Heart right ventricle (tissue), 16 donors: ENCODE data around the gene TSTD1. TPM values are rescaled to one million over a fixed set of nuclear protein-coding genes. Genes with fewer than 3 reads are reported as not detected.

Experiments
- ATAC-seq, 8 donors: fragments of 200-7000 bp; cut with Tn5 transposase; one replicate each; pipeline ENCODE4 v1.9.1; 2020; ENCODE audit warnings: mild to moderate bottlenecking in 8 of 8, moderate library complexity in 8 of 8, moderate number of reproducible peaks in 1 of 8
- DNase-seq, 2 donors: peaks; one replicate each; pipeline ENCODE4 v3.0.0-alpha.2; 2020
- H3K27ac ChIP-seq, 10 donors: fragments of 200-600 bp; sonication (generic) in 2 of 10; one replicate each; pipeline versions ENCODE4 v1.5.0 to v1.8.0; 2020 to 2022; ENCODE audit warnings: mild to moderate bottlenecking in 3 of 10
- H3K27me3 ChIP-seq, 7 donors: fragments of 200-600 bp; one replicate each; pipeline ENCODE4 v1.8.0; 2021 to 2022; ENCODE audit warnings: mild to moderate bottlenecking in 2 of 7
- H3K36me3 ChIP-seq, 9 donors: fragments of 200-600 bp; sonication (generic) in 1 of 9; one replicate each; pipeline versions ENCODE4 v1.5.0 to v1.8.0; 2020 to 2022; ENCODE audit warnings: mild to moderate bottlenecking in 2 of 9
- H3K4me1 ChIP-seq, 9 donors: fragments of 200-600 bp; sonication (generic) in 1 of 9; one replicate each; pipeline versions ENCODE4 v1.5.0 to v1.8.0; 2020 to 2022; ENCODE audit warnings: mild to moderate bottlenecking in 4 of 9
- H3K4me3 ChIP-seq, 10 donors: fragments of 200-600 bp; sonication (generic) in 2 of 10; one replicate each; pipeline versions ENCODE4 v1.5.0 to v1.8.0; 2020 to 2022; ENCODE audit warnings: mild to moderate bottlenecking in 7 of 10, moderate library complexity in 2 of 10
- H3K9me3 ChIP-seq, 11 donors: fragments of 200-600 bp in 10 of 11; sonication (generic) in 2 of 11; one replicate each; pipeline versions ENCODE4 v1.5.0 to v1.8.0; 2013 to 2022; ENCODE audit warnings: mild to moderate bottlenecking in 2 of 11, control low read depth in 1 of 11, moderate library complexity in 1 of 11
- WGBS, 2 donors: extraction: QIAGEN DNeasy Blood & Tissue Kit; methylation state at CpG; one replicate each; pipeline ENCODE4 v1.1.7; 2013; ENCODE audit warnings: inconsistent platforms in 1 of 2; 5-methylcytosine and 5-hydroxymethylcytosine counted together
- intact Hi-C, 10 donors: fragments of 100-400 bp; cut with DNase I; formaldehyde crosslinking; loops; one replicate each; pipeline versions ENCODE4 v1.11.1 to v1.14.2; 2022
- polyA plus RNA-seq, 2 donors: library from polyadenylated mRNA; stranded (reverse); fragments of 200-250 nt; gene quantifications; one replicate each; pipeline ENCODE4 v1.2.3, GENCODE V29; 2013
- total RNA-seq, 10 donors: library from RNA; stranded (reverse); fragmentation: NEBNext Ultra II Directional in 3 of 10; extraction: Animal tissue kit (Norgen Biotek cat#: 25700) in 3 of 10; gene quantifications; one replicate each; pipeline versions ENCODE4 v1.2.1 to v1.2.4, GENCODE V29; 2021 to 2023
- TF ChIP-seq, protein P1 (sequence below), 9 donors: fragments of 200-600 bp; sonication (generic) in 2 of 9; IDR thresholded peaks; one replicate each; pipeline versions ENCODE4 v1.5.0 to v1.8.0; 2021 to 2022; ENCODE audit warnings: antibody characterized with exemption in 9 of 9, mild to moderate bottlenecking in 5 of 9, moderate library complexity in 1 of 9
- donor health status: Arrhythmogenic right ventricular cardiomyopathy.
- donor health status: ischemic (EF 13 %, LVEDD 7.1; RV severe dilation, severe dysfunction).
- donor health status: healthy with polysubstance abuse.
- donor health status: DM: no; HTN: yes; CAD: no.
- donor health status: DM: no; HTN: no; CAD: no.
- donor health status: ischemic (EF 25% LVEDD 6.9; RV normal size, moderate dysfunction).
- donor health status: ischemic (EF 25% LVEDD 5.7; RV mildly dilated, moderate dysfunction).
- donor health status: healthy.
- donor health status: DM: yes; HTN: yes; CAD: no.
- donor health status: Ischemic cardiomyopathy.
- donor health status: ischemic (EF 35%, LVEDD 5.7; RV mildly dilated, moderate dysfunction).
- donor health status: nonischemic (EF 11% LVEDD 7.7; RV severe dilation, severe dysfunction).
- donor health status: DM: yes; HTN: yes; CAD: no.
- donor health status: PGD.
- donor health status: ischemic (EF 29% LVEDD 5.4; RV normal size, mild dysfunction).
- donor health status: nonischemic (EF 23%, LVEDD 6.1; RV moderate dilation, normal function).

Gene TSTD1
- total and polyA plus RNA-seq, 12 donors = 8.0 to 18.0 (median 13.4) TPM

DNA sequence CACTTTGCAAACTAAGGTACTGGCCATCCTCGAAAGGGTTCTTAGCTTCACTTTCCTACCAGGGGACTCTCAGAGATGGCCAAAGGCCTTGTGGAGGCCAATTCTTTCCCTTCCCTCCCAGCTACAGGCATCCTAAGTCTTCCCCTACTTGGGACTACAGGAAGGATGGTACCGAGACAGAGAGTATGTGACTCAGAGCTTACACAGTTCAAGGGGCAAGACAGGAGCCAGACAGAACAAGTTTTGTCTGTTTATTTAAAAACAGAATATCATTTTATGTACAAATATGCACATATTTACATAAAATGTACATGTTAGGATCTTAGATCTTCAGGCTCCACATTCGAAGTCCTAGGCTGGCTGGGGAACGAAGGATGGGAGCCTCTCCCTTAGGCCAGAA, 32.0 kb upstream of the TSTD1 start:
- H3K36me3 ChIP-seq = peaks cover 0 to 5% (median 0%) of the 10 kb centered on the region in 9 donors
- H3K27ac ChIP-seq = peak overlapping the region in 2 of 10 donors; percentile 34 to 97
- WGBS, 2 donors = 96 to 98% methylated on average over 4 of the region's 4 CpGs
- intact Hi-C loops = no loop called here
- peaks cover 0 to 5% (median 3%) of the 10 kb centered on the region in 7 donors for H3K27me3 ChIP-seq
- ATAC-seq (no peak), DNase-seq (no peak)
- TF ChIP-seq, protein P1, sequence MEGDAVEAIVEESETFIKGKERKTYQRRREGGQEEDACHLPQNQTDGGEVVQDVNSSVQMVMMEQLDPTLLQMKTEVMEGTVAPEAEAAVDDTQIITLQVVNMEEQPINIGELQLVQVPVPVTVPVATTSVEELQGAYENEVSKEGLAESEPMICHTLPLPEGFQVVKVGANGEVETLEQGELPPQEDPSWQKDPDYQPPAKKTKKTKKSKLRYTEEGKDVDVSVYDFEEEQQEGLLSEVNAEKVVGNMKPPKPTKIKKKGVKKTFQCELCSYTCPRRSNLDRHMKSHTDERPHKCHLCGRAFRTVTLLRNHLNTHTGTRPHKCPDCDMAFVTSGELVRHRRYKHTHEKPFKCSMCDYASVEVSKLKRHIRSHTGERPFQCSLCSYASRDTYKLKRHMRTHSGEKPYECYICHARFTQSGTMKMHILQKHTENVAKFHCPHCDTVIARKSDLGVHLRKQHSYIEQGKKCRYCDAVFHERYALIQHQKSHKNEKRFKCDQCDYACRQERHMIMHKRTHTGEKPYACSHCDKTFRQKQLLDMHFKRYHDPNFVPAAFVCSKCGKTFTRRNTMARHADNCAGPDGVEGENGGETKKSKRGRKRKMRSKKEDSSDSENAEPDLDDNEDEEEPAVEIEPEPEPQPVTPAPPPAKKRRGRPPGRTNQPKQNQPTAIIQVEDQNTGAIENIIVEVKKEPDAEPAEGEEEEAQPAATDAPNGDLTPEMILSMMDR (IDR thresholded peaks at IDR 0.05) = no peak
- H3K4me3 ChIP-seq = no peak overlapping the region
- H3K4me1 ChIP-seq = peaks cover 0 to 38% (median 0%) of the 10 kb centered on the region in 9 donors
- no peaks in the 10 kb centered on the region for H3K9me3 ChIP-seq

DNA sequence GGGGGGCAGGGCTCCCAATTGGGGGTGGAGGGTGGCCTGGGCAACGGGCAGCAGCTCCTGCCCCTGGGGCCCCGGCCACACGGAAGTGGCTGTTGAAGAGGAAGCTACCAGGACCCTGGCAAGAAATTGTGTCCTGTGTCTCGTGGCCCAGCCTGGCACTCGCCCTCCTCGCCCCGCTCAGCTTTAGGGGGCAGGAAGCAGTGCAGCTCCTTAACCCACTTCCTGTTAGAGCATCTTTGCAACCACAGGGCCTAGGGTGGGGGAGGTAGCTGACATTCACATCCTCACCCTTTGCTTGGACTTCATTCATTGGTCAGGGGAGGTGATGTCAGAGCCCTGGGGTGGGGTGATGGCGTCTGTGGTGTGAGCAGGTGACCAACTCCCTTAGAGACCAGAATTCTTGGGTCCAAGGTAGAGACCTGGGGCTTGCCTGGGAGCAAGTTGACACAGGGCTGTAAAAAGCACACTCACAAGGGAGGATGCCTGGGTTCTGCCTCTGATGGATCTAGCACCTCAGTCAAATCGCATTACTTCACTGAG, 31.0 kb upstream of the TSTD1 start, which contains the start of gene ARHGAP30:
Gene ARHGAP30 (minus strand): TSS at position 161 of the 540 bp plus-strand sequence. CDS start 267 bp downstream, outside the sequence.
- peaks cover 0 to 48% (median 0%) of the 10 kb centered on the region in 9 donors for H3K4me1 ChIP-seq
- intact Hi-C loops = no loop called here
- H3K9me3 ChIP-seq = no peaks in the 10 kb centered on the region
- H3K27ac ChIP-seq = peak within 1 kb of the TSS in 8 of 10 donors; percentile 29 to 97 (median 60)
- peaks cover 0 to 13% (median 6%) of the 10 kb centered on the region in 7 donors for H3K27me3 ChIP-seq
- peak within 1 kb of the TSS in 8 of 10 donors; percentile 5 to 82 (median 36) for H3K4me3 ChIP-seq
- TF ChIP-seq, protein P1 (IDR thresholded peaks at IDR 0.05) = no peak
- peaks cover 0 to 8% (median 0%) of the 10 kb centered on the region in 9 donors for H3K36me3 ChIP-seq
- ATAC-seq = peak; percentile 63 to 83 (median 68)
- peak; percentile 59 to 60 for DNase-seq
- WGBS, 2 donors = 75 to 79% methylated on average over 9 of the region's 9 CpGs

DNA sequence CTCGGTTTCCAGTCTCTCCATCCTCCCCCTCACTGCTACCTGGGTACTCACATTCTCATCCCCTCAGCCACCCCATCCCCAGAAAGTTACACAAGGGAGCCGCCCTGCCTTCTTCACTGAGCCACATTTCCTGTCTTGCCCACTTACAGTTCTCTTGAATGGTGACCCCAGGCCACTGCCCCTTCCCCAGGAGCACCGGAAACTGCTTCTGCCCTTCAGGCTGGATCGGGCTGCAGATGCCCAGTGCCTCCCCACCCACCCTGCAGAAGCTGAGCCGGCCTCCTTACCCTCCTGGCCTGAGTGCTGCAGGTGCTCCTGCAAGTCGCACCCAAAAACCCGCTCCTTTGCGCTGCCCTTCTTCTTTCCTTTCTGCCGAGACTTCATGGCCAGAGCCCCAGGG, 30.5 kb upstream of the TSTD1 start:
- H3K4me1 ChIP-seq = peaks cover 0 to 51% (median 0%) of the 10 kb centered on the region in 9 donors
- H3K9me3 ChIP-seq = no peaks in the 10 kb centered on the region
- TF ChIP-seq, protein P1 (IDR thresholded peaks at IDR 0.05) = no peak
- WGBS, 2 donors = 79 to 88% methylated on average over 9 of the region's 9 CpGs
- peak overlapping the region in 8 of 10 donors; percentile 29 to 97 (median 60) for H3K27ac ChIP-seq
- DNase-seq (no peak), ATAC-seq (peak in 3 of 8 donors; percentile 2 to 11 (median 9))
- peak overlapping the region in 8 of 10 donors; percentile 5 to 82 (median 36) for H3K4me3 ChIP-seq
- intact Hi-C loops = no loop called here
- H3K27me3 ChIP-seq = peaks cover 0 to 15% (median 9%) of the 10 kb centered on the region in 7 donors
- peaks cover 0 to 11% (median 0%) of the 10 kb centered on the region in 9 donors for H3K36me3 ChIP-seq

DNA sequence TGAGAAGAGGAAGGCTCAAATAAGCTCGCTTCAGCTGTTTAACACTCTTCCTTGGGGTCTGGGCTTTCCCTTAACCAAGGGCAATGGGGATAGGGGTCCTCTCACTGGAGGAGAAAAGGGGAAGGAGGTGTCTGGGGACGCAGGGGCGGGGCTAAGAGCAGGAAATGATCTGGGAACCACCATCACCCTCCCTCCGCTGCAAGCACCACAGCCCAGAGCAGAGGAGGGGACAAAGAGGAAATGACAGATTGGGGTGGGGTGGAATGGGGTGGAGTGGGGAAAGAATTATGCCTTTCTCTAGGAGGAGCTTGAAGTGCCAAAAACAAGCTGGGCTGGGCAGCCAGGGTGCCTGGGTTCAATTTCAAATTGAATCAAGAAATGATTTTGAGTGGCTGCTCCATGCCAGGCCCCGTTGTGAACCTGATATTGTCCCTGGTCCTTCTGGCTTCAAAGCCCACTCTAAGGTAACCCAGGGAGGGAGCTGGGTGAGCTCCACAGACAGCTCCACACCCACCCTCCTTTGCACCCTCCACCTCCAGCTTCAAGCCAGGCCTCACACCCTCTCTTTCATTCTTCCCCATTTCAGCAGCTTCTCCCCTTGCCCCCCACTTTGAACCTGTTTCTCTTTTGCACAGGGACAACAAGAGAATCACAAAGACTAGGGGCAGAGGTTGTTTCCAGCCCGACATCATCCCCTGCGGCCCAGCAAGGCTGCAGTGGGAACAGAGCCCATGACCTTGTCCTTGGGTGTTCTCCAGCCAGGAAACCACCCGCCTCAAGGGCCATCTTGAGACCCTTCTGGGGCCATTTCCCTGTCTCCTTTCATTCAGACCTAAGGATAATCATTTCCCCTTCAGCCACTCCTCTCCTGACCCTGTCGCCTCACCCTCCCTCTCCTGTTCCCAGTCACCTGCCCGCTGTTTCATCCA, 29.8 kb upstream of the TSTD1 start:
- peak overlapping the region in 8 of 10 donors; percentile 5 to 82 (median 36) for H3K4me3 ChIP-seq
- TF ChIP-seq, protein P1 (IDR thresholded peaks at IDR 0.05) = no peak
- H3K36me3 ChIP-seq = peaks cover 0 to 16% (median 0%) of the 10 kb centered on the region in 9 donors
- H3K9me3 ChIP-seq = no peaks in the 10 kb centered on the region
- peak overlapping the region in 7 of 10 donors; percentile 51 to 97 (median 61) for H3K27ac ChIP-seq
- peaks cover 0 to 58% (median 0%) of the 10 kb centered on the region in 9 donors for H3K4me1 ChIP-seq
- intact Hi-C loops = no loop called here
- peak; percentile 69 to 85 (median 78) for ATAC-seq
- peaks cover 0 to 22% (median 9%) of the 10 kb centered on the region in 7 donors for H3K27me3 ChIP-seq
- peak; percentile 60 to 62 for DNase-seq
- WGBS, 2 donors = 70 to 72% methylated on average over 10 of the region's 10 CpGs
